Ascending aorta (tissue), 2 donors: ENCODE measurements around the gene SLIT3. TPM values are rescaled to one million over a fixed set of nuclear protein-coding genes. Genes with fewer than 3 reads are reported as not detected.

Experiments
- DNase-seq, 2 donors: peaks; one replicate each; pipeline ENCODE4 v3.0.0-alpha.2; 2019; ENCODE audit warnings: low spot score in 2 of 2
- H3K27ac ChIP-seq, 2 donors: fragments of 200-600 bp; sonication (generic); one replicate each; pipeline ENCODE4 v1.5.1; 2016 to 2017; ENCODE audit warnings: mild to moderate bottlenecking in 1 of 2
- H3K27me3 ChIP-seq: fragments of 200-600 bp; sonication (generic); one replicate; pipeline ENCODE4 v1.5.1; 2017
- H3K36me3 ChIP-seq, 2 donors: fragments of 200-600 bp; sonication (generic); one replicate each; pipeline ENCODE4 v1.5.1; 2016
- H3K4me1 ChIP-seq, 2 donors: fragments of 200-600 bp; sonication (generic); one replicate each; pipeline ENCODE4 v1.5.1; 2016 to 2017; ENCODE audit warnings: mild to moderate bottlenecking in 1 of 2
- H3K4me3 ChIP-seq, 2 donors: fragments of 200-600 bp; sonication (generic); one replicate each; pipeline ENCODE4 v1.5.1; 2016 to 2017; ENCODE audit warnings: mild to moderate bottlenecking in 1 of 2
- H3K9me3 ChIP-seq, 2 donors: fragments of 200-600 bp; sonication (generic); one replicate each; pipeline ENCODE4 v1.5.1; 2016
- CTCF ChIP-seq, 3 experiments: fragments of 200-600 bp in 2 of 3; fragments of 450-650 bp in 1 of 3; sonication (generic) in 2 of 3; IDR thresholded peaks; one replicate each; pipeline ENCODE4 v1.5.1; 2016 to 2019; ENCODE audit warnings: antibody characterized with exemption in 3 of 3, mild to moderate bottlenecking in 1 of 3, moderate library complexity in 1 of 3
- intact Hi-C: fragments of 100-400 bp; cut with DNase I; formaldehyde crosslinking; loops from one replicate; pipeline ENCODE4 v1.15.1; 2023
- total RNA-seq: library from RNA; depleted of rRNA; stranded (reverse); fragments of >200 nt; gene quantifications from one replicate; pipeline ENCODE4 v1.1.0, GENCODE V29; 2016

The SLIT3 gene
- total RNA-seq, 1 donor from 2014 or later, result 128 TPM

- no peak for TF ChIP-seq CTCF (IDR thresholded peaks at IDR 0.05)
- intact Hi-C loops, result no loop called here
- DNase-seq, result peak in 1 of 2 donors; percentile 27
- no peak overlapping the region for H3K4me3 ChIP-seq
- no peaks in the 10 kb centered on the region for H3K4me1 ChIP-seq
- H3K27me3 ChIP-seq, result no peaks in the 10 kb centered on the region
- H3K36me3 ChIP-seq, result no peaks in the 10 kb centered on the region
- H3K27ac ChIP-seq, result no peak overlapping the region
- H3K9me3 ChIP-seq, result no peaks in the 10 kb centered on the region
Observed at GRCh38 chr5:168979135-168979534, 321.8 kb downstream of the SLIT3 start.

- DNase-seq, result peak in 1 of 2 donors; percentile 5
- no peak overlapping the region for H3K27ac ChIP-seq
Observed at GRCh38 chr5:168978500-168978899, 322.4 kb downstream of the SLIT3 start.

GRCh38 chr5:168978015-168978414 lies 322.9 kb downstream of the SLIT3 start:
- intact Hi-C loops, result no loop called here
- no peaks in the 10 kb centered on the region for H3K9me3 ChIP-seq
- no peaks in the 10 kb centered on the region for H3K4me1 ChIP-seq
- DNase-seq, result peak in 1 of 2 donors; percentile 31
- H3K27me3 ChIP-seq, result no peaks in the 10 kb centered on the region
- TF ChIP-seq CTCF (IDR thresholded peaks at IDR 0.05), result no peak
- H3K36me3 ChIP-seq, result no peaks in the 10 kb centered on the region
- no peak overlapping the region for H3K4me3 ChIP-seq
- H3K27ac ChIP-seq, result no peak overlapping the region

More at GRCh38 chr5:168978500-168978899, 322.4 kb downstream of the SLIT3 start:
- H3K36me3 ChIP-seq, result no peaks in the 10 kb centered on the region
- H3K9me3 ChIP-seq, result no peaks in the 10 kb centered on the region
- no peaks in the 10 kb centered on the region for H3K4me1 ChIP-seq
- H3K4me3 ChIP-seq, result no peak overlapping the region
- no peak for TF ChIP-seq CTCF (IDR thresholded peaks at IDR 0.05)
- intact Hi-C loops, result no loop called here
- no peaks in the 10 kb centered on the region for H3K27me3 ChIP-seq

- Histone ChIP-seq H3K9me3 (no peaks in the 10 kb centered on the region), H3K27me3 (no peaks in the 10 kb centered on the region), H3K36me3 (no peaks in the 10 kb centered on the region), H3K4me3 (no peak overlapping the region), H3K4me1 (no peaks in the 10 kb centered on the region), H3K27ac (no peak overlapping the region)
- TF ChIP-seq CTCF (IDR thresholded peaks at IDR 0.05), result no peak
- DNase-seq, result no peak
- intact Hi-C loops, result no loop called here
Observed at GRCh38 chr5:168976311-168976970, 324.5 kb downstream of the SLIT3 start.

- H3K4me1 ChIP-seq, result no peaks in the 10 kb centered on the region
- H3K27ac ChIP-seq, result no peak overlapping the region
- no peaks in the 10 kb centered on the region for H3K9me3 ChIP-seq
- H3K36me3 ChIP-seq, result no peaks in the 10 kb centered on the region
- no peak for DNase-seq
- intact Hi-C loops, result no loop called here
- TF ChIP-seq CTCF (IDR thresholded peaks at IDR 0.05), result no peak
- no peaks in the 10 kb centered on the region for H3K27me3 ChIP-seq
- no peak overlapping the region for H3K4me3 ChIP-seq
Observed at GRCh38 chr5:168975331-168975730, 325.6 kb downstream of the SLIT3 start.

- H3K36me3 ChIP-seq, result no peaks in the 10 kb centered on the region
- intact Hi-C loops, result no loop called here
- DNase-seq, result no peak
- H3K9me3 ChIP-seq, result no peaks in the 10 kb centered on the region
- no peaks in the 10 kb centered on the region for H3K27me3 ChIP-seq
- no peak overlapping the region for H3K4me3 ChIP-seq
- no peak overlapping the region for H3K27ac ChIP-seq
- no peak for TF ChIP-seq CTCF (IDR thresholded peaks at IDR 0.05)
- no peaks in the 10 kb centered on the region for H3K4me1 ChIP-seq
Observed at GRCh38 chr5:168974082-168974481, 326.9 kb downstream of the SLIT3 start.
